HCT116 (cell line): ENCODE results near the gene FRMD4B. TPM values are rescaled to one million over a fixed set of nuclear protein-coding genes. Genes with fewer than 3 reads are reported as not detected.

ENCODE experiments used
- ATAC-seq: fragments of 200-7000 bp; cut with Tn5 transposase; 2 replicates; pipeline ENCODE4 v1.9.1; 2020; ENCODE audit warnings: mild to moderate bottlenecking, moderate library complexity
- BruUV-seq: library from RNA; stranded (reverse); fragments of 400-500 nt; replicated peaks from 2 replicates; lab custom pipeline; 2021; lab: Mats Ljungman, UMichigan
- CTCF ChIA-PET: fragments of 300-600 bp; sonication (Branson Sonifier 250); formaldehyde crosslinking; loops from one replicate; lab custom pipeline; 2021; ENCODE audit warnings: antibody characterized with exemption; lab: Charles Lee
- POLR2A ChIA-PET: fragments of 300-600, 350-600 bp; sonication (Branson Sonifier 250); formaldehyde crosslinking; loops from one replicate; lab custom pipeline; 2021; ENCODE audit warnings: antibody characterized with exemption; lab: Charles Lee
- RAD21 ChIA-PET, 2 experiments: fragments of 300-600 bp; sonication (Branson Sonifier 250); formaldehyde crosslinking; loops; one replicate each; lab custom pipeline; 2023; ENCODE audit warnings: low total read pairs in 2 of 2; ENCODE audit not compliant: uncharacterized antibody in 2 of 2, unreplicated experiment in 2 of 2, low non-redundant PET in 1 of 2; lab: Charles Lee
- DNase-seq: peaks from one replicate; pipeline ENCODE4 v3.0.0-alpha.2; 2010; ENCODE audit warnings: low read depth, low spot score
- H2AFZ ChIP-seq: fragments of 200-600 bp; shearing (Covaris generic), sonication (generic); 2 replicates; pipeline ENCODE4 v1.6.1; 2017; ENCODE audit warnings: low read depth, mixed run types, mixed read lengths, antibody characterized with exemption, low read length; ENCODE audit not compliant: poor library complexity, severe bottlenecking
- H3K27ac ChIP-seq: 2 replicates; pipeline ENCODE4 v1.5.1; 2012; ENCODE audit warnings: low read depth, low read length
- H3K27me3 ChIP-seq: fragments of 200-600 bp; sonication (generic); 2 replicates; pipeline ENCODE4 v1.6.1; 2016; ENCODE audit warnings: mixed run types, low read length, mixed read lengths; ENCODE audit not compliant: insufficient read depth
- H3K36me3 ChIP-seq, 2 experiments: fragments of 200-500 bp in 1 of 2; fragments of 200-600 bp in 1 of 2; sonication (Bioruptor generic) in 1 of 2; sonication (generic) in 1 of 2; 2 replicates each; pipeline versions ENCODE4 v1.5.1 to v1.6.1; 2014 to 2016; ENCODE audit warnings: low read length in 2 of 2, inconsistent platforms in 1 of 2, mixed read lengths in 1 of 2, mixed run types in 1 of 2; ENCODE audit not compliant: insufficient read depth in 2 of 2, control insufficient read depth in 1 of 2
- H3K4me1 ChIP-seq, 2 experiments: fragments of 200-600 bp in 1 of 2; sonication (generic) in 1 of 2; 2 replicates each; pipeline versions ENCODE4 v1.5.1 to v1.6.1; 2012 to 2017; ENCODE audit warnings: low read length in 2 of 2, inconsistent platforms in 1 of 2, mild to moderate bottlenecking in 1 of 2, mixed read lengths in 1 of 2, mixed run types in 1 of 2, moderate library complexity in 1 of 2; ENCODE audit not compliant: insufficient read depth in 2 of 2, control insufficient read depth in 1 of 2
- H3K4me2 ChIP-seq: fragments of 200-600 bp; sonication (generic); 2 replicates; pipeline ENCODE4 v1.6.1; 2017; ENCODE audit warnings: mixed run types, low read length, mixed read lengths
- H3K4me3 ChIP-seq, 2 experiments: fragments of 200-600 bp in 1 of 2; sonication (generic) in 1 of 2; replicated peaks in 1 of 2; 2 replicates each; pipeline ENCODE4 v1.5.1; 2011 to 2016; ENCODE audit warnings: low read length in 2 of 2, control low read depth in 1 of 2, low read depth in 1 of 2, mild to moderate bottlenecking in 1 of 2, mixed read lengths in 1 of 2, mixed run types in 1 of 2
- H3K79me2 ChIP-seq: fragments of 200-600 bp; sonication (generic); 2 replicates; pipeline ENCODE4 v1.6.1; 2017; ENCODE audit warnings: mild to moderate bottlenecking, mixed run types, low read length, moderate library complexity, mixed read lengths; ENCODE audit not compliant: insufficient read depth
- H3K9ac ChIP-seq: fragments of 200-600 bp; sonication (generic); 2 replicates; pipeline ENCODE4 v1.6.1; 2016; ENCODE audit warnings: low read length, mixed read lengths
- H3K9me2 ChIP-seq: fragments of 200-600 bp; sonication (generic), shearing (Covaris generic); 2 replicates; pipeline ENCODE4 v1.6.1; 2017; ENCODE audit warnings: mixed run types, mild to moderate bottlenecking, moderate library complexity; ENCODE audit not compliant: insufficient read depth
- H3K9me3 ChIP-seq, 2 experiments: fragments of 200-500 bp in 1 of 2; fragments of 200-600 bp in 1 of 2; sonication (Bioruptor generic) in 1 of 2; sonication (generic) in 1 of 2; 2 replicates each; pipeline ENCODE4 v1.6.1; 2014 to 2017; ENCODE audit warnings: low read length in 2 of 2, mixed read lengths in 2 of 2, inconsistent platforms in 1 of 2, low read depth in 1 of 2, mild to moderate bottlenecking in 1 of 2, mixed run types in 1 of 2, moderate library complexity in 1 of 2; ENCODE audit not compliant: control insufficient read depth in 1 of 2, insufficient read depth in 1 of 2
- H4K20me1 ChIP-seq: fragments of 200-600 bp; sonication (generic), shearing (Covaris generic); 2 replicates; pipeline ENCODE4 v1.6.1; 2017; ENCODE audit warnings: mixed run types, mild to moderate bottlenecking, moderate library complexity; ENCODE audit not compliant: insufficient read depth
- CBX3 ChIP-seq: IDR thresholded peaks from 2 replicates; pipeline ENCODE4 v1.6.1; 2012; ENCODE audit warnings: low read depth
- CEBPB ChIP-seq: IDR thresholded peaks from 2 replicates; pipeline ENCODE4 v1.6.1; 2012; ENCODE audit warnings: low read depth
- EGR1 ChIP-seq: IDR thresholded peaks from 2 replicates; pipeline ENCODE4 v1.6.1; 2012; ENCODE audit warnings: low read depth
- ELF1 ChIP-seq: IDR thresholded peaks from 2 replicates; pipeline ENCODE4 v1.6.1; 2012; ENCODE audit warnings: low read depth, borderline replicate concordance
- EZH2phosphoT487 ChIP-seq: fragments of 200-600 bp; IDR thresholded peaks from 2 replicates; pipeline ENCODE4 v1.6.1; 2018; ENCODE audit warnings: antibody characterized with exemption, borderline replicate concordance
- FOSL1 ChIP-seq: IDR thresholded peaks from 2 replicates; pipeline ENCODE4 v1.6.1; 2012; ENCODE audit warnings: low read depth
- POLR2A ChIP-seq: IDR thresholded peaks from 2 replicates; pipeline ENCODE4 v1.7.0; 2011; ENCODE audit warnings: borderline replicate concordance; ENCODE audit not compliant: insufficient read depth, insufficient read length; ENCODE audit errors: extremely low read depth
- POLR2AphosphoS5 ChIP-seq: IDR thresholded peaks from 2 replicates; pipeline ENCODE4 v1.6.1; 2011; ENCODE audit warnings: mild to moderate bottlenecking, low read depth, low read length, moderate library complexity
- RAD21 ChIP-seq: IDR thresholded peaks from 2 replicates; pipeline ENCODE4 v1.6.1; 2012; ENCODE audit warnings: low read depth, mild to moderate bottlenecking
- REST ChIP-seq: IDR thresholded peaks from 2 replicates; pipeline ENCODE4 v1.6.1; 2012; ENCODE audit warnings: low read depth
- SIN3A ChIP-seq: IDR thresholded peaks from 2 replicates; pipeline ENCODE4 v1.6.1; 2012; ENCODE audit warnings: low read depth
- SRF ChIP-seq: IDR thresholded peaks from 2 replicates; pipeline ENCODE4 v1.6.1; 2012; ENCODE audit warnings: low read depth
- TCF7L2 ChIP-seq: IDR thresholded peaks from 2 replicates; pipeline ENCODE4 v1.7.0; 2011; ENCODE audit warnings: borderline replicate concordance, inconsistent platforms; ENCODE audit not compliant: insufficient read depth, insufficient read length; ENCODE audit errors: extremely low read depth
- ZFX ChIP-seq: fragments of 450-650 bp; IDR thresholded peaks from 2 replicates; pipeline ENCODE4 v1.6.1; 2017
- intact Hi-C: fragments of 100-400 bp; cut with micrococcal nuclease; formaldehyde crosslinking; loops from 2 replicates; pipeline ENCODE4 v1.10.0; 2022
- total RNA-seq: library from RNA; stranded (reverse); gene quantifications from one replicate; pipeline ENCODE4 v1.2.1, GENCODE V29; 2021; ENCODE audit not compliant: unreplicated experiment
- TF ChIP-seq, protein P1 (sequence below): IDR thresholded peaks from 2 replicates; pipeline ENCODE4 v1.6.1; 2011; ENCODE audit warnings: mild to moderate bottlenecking, low read length, moderate library complexity; ENCODE audit not compliant: insufficient replicate concordance; ENCODE audit errors: extremely low read depth
- TF ChIP-seq, protein P2 (sequence below), 3 experiments: fragments of 200-600 bp in 1 of 3; sonication (generic) in 1 of 3; IDR thresholded peaks in 2 of 3; conservative IDR thresholded peaks in 1 of 3; 2 replicates each; pipeline ENCODE4 v1.5.1; 2012 to 2017; ENCODE audit warnings: low read depth in 2 of 3, low read length in 2 of 3, antibody characterized with exemption in 1 of 3, borderline replicate concordance in 1 of 3, control low read depth in 1 of 3, mild to moderate bottlenecking in 1 of 3, mixed read lengths in 1 of 3, mixed run types in 1 of 3, moderate library complexity in 1 of 3; ENCODE audit not compliant: insufficient read depth in 1 of 3

The FRMD4B gene
- total RNA-seq, 1 experiment from 2014 or later: 2.0 TPM

DNA sequence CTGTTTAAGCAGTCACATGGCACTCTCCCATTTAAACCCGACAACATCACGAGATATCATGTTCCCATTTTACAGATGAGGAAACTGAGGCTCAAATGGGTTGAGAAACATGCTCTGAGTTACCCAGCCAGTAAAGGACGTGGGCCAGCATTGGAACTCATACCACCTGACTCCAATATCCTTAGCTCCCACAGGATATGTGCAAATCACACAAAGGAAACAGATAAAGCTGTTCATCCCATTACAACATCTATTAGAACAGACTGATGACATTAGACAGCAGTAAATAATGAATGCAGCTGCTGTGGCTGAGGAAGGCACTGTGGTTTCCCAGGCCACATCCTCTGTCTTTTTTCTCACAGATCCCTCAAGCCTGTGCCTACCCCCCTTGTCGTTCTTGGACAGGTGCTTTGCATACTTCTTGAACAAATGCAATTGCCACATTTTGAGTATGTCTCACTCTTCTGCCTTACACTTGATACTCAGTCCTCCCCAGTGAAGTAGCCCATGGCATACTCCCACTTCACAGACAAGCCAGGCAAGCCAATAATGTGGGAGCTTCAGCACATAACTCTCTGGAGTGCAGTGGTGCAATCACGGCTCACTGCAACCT is 17.7 kb downstream of the FRMD4B start:
- no peaks in the 10 kb centered on the region for H3K4me1 ChIP-seq
- no TSS peak for BruUV-seq
- H4K20me1 ChIP-seq: no peaks in the 10 kb centered on the region
- ChIA-PET RAD21 (no interaction called here), CTCF (no interaction called here), POLR2A (no interaction called here)
- no peak overlapping the region for H3K4me3 ChIP-seq
- no peak for ATAC-seq
- no peaks in the 10 kb centered on the region for H3K9me2 ChIP-seq
- no peaks in the 10 kb centered on the region for H3K36me3 ChIP-seq
- H3K4me2 ChIP-seq: no peak overlapping the region
- no peak for DNase-seq
- 0 out of 2 replicates have a peak, but pooled peaks cover 7% of the 10 kb centered on the region for H3K27me3 ChIP-seq
- TF ChIP-seq EZH2phosphoT487 (no peak), CBX3 (no peak), TCF7L2 (no peak), RAD21 (no peak), REST (no peak), CEBPB (no peak), ELF1 (no peak), POLR2AphosphoS5 (no peak), POLR2A (no peak), ZFX (no peak), FOSL1 (no peak), EGR1 (no peak), SRF (no peak), SIN3A (no peak)
- TF ChIP-seq, protein P1, sequence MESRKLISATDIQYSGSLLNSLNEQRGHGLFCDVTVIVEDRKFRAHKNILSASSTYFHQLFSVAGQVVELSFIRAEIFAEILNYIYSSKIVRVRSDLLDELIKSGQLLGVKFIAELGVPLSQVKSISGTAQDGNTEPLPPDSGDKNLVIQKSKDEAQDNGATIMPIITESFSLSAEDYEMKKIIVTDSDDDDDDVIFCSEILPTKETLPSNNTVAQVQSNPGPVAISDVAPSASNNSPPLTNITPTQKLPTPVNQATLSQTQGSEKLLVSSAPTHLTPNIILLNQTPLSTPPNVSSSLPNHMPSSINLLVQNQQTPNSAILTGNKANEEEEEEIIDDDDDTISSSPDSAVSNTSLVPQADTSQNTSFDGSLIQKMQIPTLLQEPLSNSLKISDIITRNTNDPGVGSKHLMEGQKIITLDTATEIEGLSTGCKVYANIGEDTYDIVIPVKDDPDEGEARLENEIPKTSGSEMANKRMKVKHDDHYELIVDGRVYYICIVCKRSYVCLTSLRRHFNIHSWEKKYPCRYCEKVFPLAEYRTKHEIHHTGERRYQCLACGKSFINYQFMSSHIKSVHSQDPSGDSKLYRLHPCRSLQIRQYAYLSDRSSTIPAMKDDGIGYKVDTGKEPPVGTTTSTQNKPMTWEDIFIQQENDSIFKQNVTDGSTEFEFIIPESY: no peak
- TF ChIP-seq, protein P2, sequence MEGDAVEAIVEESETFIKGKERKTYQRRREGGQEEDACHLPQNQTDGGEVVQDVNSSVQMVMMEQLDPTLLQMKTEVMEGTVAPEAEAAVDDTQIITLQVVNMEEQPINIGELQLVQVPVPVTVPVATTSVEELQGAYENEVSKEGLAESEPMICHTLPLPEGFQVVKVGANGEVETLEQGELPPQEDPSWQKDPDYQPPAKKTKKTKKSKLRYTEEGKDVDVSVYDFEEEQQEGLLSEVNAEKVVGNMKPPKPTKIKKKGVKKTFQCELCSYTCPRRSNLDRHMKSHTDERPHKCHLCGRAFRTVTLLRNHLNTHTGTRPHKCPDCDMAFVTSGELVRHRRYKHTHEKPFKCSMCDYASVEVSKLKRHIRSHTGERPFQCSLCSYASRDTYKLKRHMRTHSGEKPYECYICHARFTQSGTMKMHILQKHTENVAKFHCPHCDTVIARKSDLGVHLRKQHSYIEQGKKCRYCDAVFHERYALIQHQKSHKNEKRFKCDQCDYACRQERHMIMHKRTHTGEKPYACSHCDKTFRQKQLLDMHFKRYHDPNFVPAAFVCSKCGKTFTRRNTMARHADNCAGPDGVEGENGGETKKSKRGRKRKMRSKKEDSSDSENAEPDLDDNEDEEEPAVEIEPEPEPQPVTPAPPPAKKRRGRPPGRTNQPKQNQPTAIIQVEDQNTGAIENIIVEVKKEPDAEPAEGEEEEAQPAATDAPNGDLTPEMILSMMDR (IDR thresholded peaks at IDR 0.05 in 2 of 3, conservative IDR thresholded peaks at IDR 0.05 in 1 of 3; ENCODE audit: borderline replicate concordance in 1 of 3, insufficient read depth in 1 of 3, low read depth in 2 of 3, low read length in 2 of 3): no peak
- no peak overlapping the region for H2AFZ ChIP-seq
- no peak overlapping the region for H3K9ac ChIP-seq
- no peaks in the 10 kb centered on the region for H3K79me2 ChIP-seq
- no peaks in the 10 kb centered on the region for H3K9me3 ChIP-seq
- intact Hi-C loops: no loop called here
- H3K27ac ChIP-seq: no peak overlapping the region
